NCI-H128 (cell line): Measurements from ENCODE around the gene PAGE4.

Experiments
- DNase-seq: peaks from one replicate; lab custom pipeline; 2025; ENCODE audit not compliant: unreplicated experiment; lab: John Stamatoyannopoulos, UW

PAGE4 gene

DNA sequence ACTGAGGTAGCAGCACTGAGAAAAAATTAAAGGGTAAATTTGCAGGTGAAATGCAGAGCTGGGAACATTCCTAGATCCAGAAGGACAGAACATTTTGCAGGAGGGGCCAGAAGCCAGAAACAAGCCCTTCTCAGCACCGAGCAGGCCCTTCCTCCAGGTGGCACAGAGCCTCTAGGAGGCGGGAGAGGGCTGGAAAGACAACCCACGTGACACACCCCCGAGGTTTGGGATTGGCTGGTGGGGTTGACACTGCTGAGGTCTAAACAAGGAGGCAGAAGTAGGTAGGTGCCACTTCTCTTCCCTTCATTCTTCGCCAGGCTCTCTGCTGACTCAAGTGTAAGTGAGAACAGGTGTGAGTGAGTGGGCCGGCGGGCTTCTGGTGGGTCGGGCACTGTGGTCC lies at the start of gene PAGE4:
Gene PAGE4, plus strand, starts transcription at position 288 of the 400 bp plus-strand sequence. CDS start 1,126 bp downstream, outside the sequence.
- no peak for DNase-seq

DNA sequence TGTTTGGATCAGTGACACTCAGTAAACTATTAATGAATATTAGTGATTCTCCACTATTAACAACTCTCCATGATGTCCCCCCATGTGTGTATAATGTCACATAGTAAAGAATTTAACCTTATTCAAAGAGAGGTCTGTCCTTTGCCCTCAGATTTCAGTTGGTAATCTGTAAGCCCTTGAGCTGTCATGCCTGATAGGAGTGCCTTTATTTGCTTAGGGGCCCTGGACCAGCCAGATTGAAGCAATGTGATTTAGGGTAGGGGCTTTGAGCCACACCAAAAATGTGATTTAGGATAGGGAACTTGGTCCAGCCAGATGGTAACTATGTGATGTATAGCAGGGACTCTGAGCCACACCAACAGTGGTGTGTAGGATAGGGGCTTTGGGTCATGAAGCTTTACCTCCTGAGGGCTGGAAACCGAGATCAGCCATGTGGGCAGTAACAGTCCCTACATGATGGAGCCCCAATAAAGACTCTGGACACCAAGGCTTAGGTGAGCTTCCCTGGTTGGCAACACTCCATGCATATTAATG lies 44.3 kb upstream of the PAGE4 start:
- no peak for DNase-seq

DNA sequence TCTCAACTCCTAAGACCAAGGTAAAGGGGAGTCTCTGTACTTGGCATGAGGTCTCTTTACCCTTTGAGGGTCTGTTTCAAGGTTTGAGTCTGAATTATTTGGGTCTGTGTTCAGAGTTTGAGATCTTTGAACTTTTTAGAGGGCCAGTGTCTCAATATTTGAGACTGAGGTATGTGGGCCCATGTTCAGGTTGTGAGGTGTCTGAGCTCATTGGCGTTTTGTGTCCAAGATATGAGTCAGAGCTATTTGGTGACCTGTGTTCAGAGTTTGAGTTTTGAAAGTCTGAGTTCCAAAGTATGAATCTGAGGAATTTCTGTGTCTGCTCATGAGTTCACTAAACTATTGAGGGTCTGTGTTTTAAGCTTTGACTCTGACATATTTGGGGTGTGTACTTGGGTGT lies 36.7 kb upstream of the PAGE4 start:
- DNase-seq, result no peak

GRCh38 chrX:49793686-49794085 lies 35.4 kb upstream of the PAGE4 start:
- DNase-seq, result no peak

DNA sequence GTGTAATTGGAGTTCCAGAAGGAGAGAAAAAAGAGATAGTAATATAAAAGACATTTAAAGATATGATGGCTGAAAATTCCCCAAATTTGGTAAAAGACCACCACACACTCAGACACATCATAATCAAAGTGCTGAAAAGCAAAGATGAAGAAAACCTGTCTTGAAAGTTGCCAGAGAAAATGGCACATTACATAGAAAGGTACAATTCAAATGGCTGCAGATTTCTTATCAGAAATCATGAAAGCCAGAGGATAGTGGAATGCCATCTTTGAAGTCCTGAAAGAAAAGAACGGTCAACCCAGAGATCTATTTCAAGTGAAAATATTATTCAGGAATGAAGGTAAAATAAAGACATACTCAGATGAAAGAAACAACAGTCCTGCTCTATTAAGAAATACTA lies 29.3 kb upstream of the PAGE4 start:
- DNase-seq, result no peak

GRCh38 chrX:49809891-49810632 lies 19.0 kb upstream of the PAGE4 start:
- DNase-seq, result no peak

- no peak for DNase-seq
Observed at GRCh38 chrX:49812177-49812576, 16.9 kb upstream of the PAGE4 start.

DNA sequence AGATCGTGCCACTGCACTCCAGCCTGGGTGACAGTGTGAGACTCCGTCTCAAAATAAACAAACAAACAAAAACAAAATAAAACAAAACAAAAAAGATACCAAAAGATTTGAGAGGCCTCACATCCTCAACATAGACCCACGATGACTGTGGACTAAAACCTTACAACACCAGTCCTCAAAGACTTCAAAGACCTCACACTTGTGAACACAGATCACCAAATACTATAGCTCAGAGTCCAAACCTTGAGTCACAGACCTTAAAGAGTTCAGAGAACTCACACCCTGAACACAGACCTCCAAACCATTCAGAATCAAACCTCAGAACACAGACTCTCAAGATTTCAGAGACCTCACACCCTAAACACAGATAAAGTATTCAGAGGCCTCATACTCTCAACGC lies 12.7 kb upstream of the PAGE4 start:
- DNase-seq, result no peak

DNA sequence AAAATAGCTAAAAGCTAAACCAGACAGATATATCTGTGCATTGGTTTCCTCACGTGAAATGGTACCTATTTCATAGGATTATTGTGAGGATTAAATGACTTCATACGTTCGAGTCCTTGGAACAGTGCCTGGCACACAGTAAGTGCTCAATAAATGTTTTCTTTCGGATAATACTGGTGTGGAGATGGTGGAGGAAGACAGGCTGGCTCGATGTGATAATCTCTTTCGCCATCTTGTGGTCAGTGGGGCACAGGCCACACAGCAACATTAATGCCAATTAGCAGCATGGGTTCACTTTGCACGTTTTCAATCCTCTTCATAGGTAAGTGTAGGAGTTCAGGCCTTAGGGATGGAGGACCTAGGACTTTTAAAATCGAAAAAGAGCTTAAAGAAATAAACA lies 9.3 kb downstream of the PAGE4 start:
- DNase-seq, result peak; percentile 12

DNA sequence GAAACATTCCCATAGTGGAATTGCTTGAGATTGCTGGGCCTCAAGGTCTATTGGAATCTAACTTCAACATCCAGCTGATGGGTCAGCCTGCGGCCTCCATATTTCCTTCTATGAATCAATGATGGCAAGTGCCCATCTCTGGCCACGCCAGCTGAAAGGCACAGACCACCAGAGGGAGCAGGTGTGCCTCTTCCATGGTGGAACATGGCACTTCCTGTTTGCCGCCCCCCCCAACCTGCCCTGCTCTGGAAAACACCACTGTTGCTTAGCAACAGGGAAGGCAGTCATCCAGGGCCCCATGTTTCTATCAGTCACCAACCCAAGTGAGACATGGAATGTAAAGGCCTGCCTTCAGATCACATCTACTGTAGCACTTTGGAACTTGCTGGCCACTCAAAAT lies 11.6 kb downstream of the PAGE4 start:
- peak; percentile 44 for DNase-seq

DNA sequence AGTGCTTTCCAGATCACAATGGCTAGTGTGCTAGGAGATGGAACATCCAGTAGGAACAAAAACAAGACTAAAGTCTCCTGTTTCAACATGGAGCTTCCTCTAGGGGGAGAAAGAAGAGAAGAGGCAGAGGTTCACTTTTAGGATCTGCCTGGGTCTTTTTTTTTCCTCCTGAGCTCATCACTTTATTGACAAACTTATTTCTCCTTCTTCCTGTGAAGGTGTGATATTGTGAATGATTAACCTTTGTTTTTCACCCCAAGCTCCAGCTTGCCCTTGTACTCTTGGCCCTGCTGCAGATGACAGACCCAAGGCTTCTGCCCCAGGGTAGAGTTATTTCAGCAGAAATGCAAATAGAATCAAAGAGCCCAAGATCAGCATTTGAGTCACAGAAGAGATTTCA lies 13.5 kb downstream of the PAGE4 start:
- DNase-seq, result no peak

DNA sequence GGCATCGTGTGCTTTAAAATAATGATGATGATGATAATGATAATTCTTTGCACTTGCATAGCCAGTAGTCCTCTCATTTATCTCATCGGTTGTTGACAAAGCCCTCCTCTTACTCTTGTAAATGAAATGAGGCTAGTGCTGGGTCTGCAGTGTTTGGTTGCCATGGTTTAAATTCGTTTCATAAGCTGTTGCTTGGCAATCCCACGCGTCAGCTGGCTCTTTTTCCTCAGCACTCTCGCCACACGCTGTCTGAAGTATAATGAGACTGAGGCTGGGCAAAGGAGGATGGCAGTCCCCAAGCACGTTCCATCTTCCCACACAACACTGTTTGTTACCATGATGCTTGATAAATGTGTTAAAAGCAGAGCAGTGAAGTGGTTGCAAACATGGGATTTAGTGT lies 15.5 kb downstream of the PAGE4 start:
- DNase-seq, result peak; percentile 39

GRCh38 chrX:49845701-49846403 lies 16.7 kb downstream of the PAGE4 start:
- no peak for DNase-seq

GRCh38 chrX:49846522-49846921 lies 17.4 kb downstream of the PAGE4 start:
- no peak for DNase-seq

- no peak for DNase-seq
Observed at GRCh38 chrX:49848275-49848674, 19.2 kb downstream of the PAGE4 start.

- no peak for DNase-seq
Observed at GRCh38 chrX:49850028-49850427, 20.9 kb downstream of the PAGE4 start.

DNA sequence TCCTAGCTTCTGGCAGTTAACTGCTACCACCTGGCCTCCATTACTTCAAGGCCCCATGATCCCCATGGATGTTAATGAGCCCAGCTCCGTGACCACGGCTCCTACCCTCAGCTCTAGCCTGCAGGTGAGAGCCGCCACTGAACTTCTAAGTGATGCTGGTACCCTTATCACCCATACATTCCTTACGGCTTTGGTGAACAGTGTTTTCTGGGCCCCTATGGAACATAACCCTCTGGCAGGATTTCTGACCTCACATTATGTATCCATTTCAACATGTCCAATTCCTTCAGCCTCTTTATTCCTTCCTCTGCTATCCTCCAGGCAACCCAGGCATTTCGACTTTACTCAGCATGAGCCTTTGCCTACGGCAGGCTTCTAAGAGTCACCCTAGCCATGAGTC lies 24.6 kb downstream of the PAGE4 start:
- DNase-seq, result no peak

DNA sequence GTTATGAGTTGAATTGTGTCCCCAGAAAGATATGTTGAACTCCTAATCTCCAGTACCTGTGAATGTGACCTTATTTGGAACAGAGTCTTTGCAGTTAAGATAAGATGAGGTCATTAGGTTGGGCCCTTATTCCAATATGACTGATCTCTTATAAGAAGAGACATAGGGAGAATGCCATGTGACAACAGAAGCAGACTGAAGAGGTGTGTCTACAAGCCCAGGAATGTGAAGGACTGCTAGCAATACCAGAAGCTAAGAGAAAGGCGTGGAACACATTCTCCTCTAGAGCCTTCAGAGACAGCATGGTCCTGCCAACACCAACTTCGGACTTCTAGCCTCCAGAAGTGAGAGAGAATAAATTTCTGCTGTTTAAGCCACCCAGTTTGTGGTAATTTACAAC lies 27.7 kb downstream of the PAGE4 start:
- no peak for DNase-seq

DNA sequence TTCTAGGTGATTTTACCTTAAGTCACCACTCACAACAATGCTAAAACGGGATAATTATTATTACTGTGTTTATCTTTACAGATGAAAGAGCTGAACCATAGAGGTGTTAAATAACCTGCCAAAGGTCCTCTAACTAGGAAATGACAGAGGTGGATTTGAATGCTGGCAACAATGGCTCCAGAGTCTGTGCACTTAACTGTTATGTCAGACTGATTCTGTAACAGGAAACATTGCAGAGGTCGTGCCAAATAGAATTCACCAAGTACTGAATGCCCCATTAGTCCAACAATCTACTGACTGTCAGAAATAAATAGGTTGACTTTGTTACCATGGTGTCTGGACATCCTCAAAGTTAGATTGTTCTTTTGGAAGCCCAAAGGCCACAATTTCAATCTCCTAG lies 29.2 kb downstream of the PAGE4 start:
- DNase-seq, result no peak

DNA sequence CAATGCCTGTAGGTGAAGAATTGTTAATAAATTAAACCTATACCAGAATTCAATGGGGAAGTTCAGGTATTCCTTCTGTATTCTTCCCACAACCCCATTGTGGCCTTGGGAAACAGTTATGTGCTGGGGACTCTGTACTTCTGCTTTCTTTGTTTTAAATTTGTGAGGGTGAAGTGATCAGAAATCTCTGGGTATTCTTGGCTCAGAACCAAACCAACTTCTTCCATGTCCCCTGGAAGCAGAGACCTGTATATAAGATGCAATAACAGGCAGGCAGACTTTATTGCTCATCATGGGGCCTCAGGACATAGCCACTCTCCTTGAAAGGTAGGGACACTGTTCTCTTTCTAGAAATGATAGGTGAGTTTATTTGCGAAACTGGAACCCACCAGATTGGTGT lies 30.4 kb downstream of the PAGE4 start:
- no peak for DNase-seq

DNA sequence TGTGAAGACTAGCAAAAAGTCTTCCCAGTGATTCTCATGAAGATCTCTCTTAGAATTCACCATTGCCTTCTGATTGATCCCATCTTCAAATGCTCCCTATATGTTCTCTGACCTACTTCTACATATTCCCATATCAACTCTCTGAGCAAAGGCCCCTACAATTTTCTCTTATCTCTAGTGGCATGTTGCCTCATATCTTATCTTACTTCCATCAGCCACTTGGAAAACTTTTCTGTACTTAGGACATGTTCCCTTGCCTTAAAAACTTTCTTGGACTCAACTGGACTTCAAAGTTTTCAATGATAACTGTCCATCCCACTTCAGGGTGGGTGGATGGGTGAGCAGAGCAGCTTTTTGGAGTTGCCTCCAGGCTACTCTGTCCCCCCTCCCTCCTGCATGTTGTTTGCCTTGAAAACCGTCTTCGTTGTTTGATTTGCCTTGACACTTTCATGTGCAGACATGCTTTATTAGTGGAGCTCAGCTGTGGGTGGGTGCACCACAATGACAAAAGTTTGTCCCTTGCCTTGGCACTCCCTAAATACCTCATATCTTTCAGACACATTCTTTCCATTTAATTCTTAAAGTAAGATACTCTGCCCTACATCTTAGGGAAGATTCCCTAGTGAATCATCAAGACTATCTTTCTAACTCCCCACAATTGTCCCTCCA lies 31.9 kb downstream of the PAGE4 start:
- DNase-seq, result no peak

- DNase-seq, result no peak
Observed at GRCh38 chrX:49862093-49862492, 33.0 kb downstream of the PAGE4 start.
